Measurements from ENCODE around the gene PIK3R2. TPM values are rescaled to one million over a fixed set of nuclear protein-coding genes. Genes with fewer than 3 reads are reported as not detected.

PIK3R2 gene
- total and polyA plus RNA-seq, 2 of the 13 experiments (the other 11 are each of a cell fraction or from before 2014, with no cell fraction given) = 18.6 to 25.3 TPM

GRCh38 chr19:18109341-18109732 lies 43.6 kb upstream of the PIK3R2 start (continued):
- no peak for TF ChIP-seq CEBPZ (IDR thresholded peaks at IDR 0.05; ENCODE audit: low read length)
- peak; percentile 83; the same call in 1 of the 2 replicates for TF ChIP-seq HNF4G (IDR thresholded peaks at IDR 0.05; ENCODE audit: borderline replicate concordance, low read depth, low read length)
- TF ChIP-seq HNF4G (CRISPR knock-in tag; IDR thresholded peaks at IDR 0.05; ENCODE audit: borderline replicate concordance, low read depth) = peak; percentile 78
- TF ChIP-seq EEA1 (CRISPR knock-in tag; IDR thresholded peaks at IDR 0.05; ENCODE audit: borderline replicate concordance) = no peak
- TF ChIP-seq CREM (IDR thresholded peaks at IDR 0.05) = peak; percentile 20; the same call in 1 of the 2 replicates
- TF ChIP-seq CREM (CRISPR knock-in tag; IDR thresholded peaks at IDR 0.05) = no peak
- TF ChIP-seq GTF2F1 (IDR thresholded peaks at IDR 0.05; ENCODE audit: low read length) = no peak
- no peak for TF ChIP-seq ZBTB33 (CRISPR knock-in tag; IDR thresholded peaks at IDR 0.05)
- TF ChIP-seq ZNF234 (CRISPR knock-in tag; conservative IDR thresholded peaks at IDR 0.05) = no peak; the same call in 1 of the 2 replicates
- no peak; the same call in none of the 2 replicates for TF ChIP-seq ZNF589 (CRISPR knock-in tag; conservative IDR thresholded peaks at IDR 0.05)
- TF ChIP-seq HIVEP1 (CRISPR knock-in tag; IDR thresholded peaks at IDR 0.05) = no peak; the same call in 1 of the 2 replicates
- TF ChIP-seq ATAD3A (CRISPR knock-in tag; IDR thresholded peaks at IDR 0.05) = no peak
- no peak for TF ChIP-seq TBX2 (CRISPR knock-in tag; IDR thresholded peaks at IDR 0.05; ENCODE audit: borderline replicate concordance)
- TF ChIP-seq TIGD3 (CRISPR knock-in tag; IDR thresholded peaks at IDR 0.05; ENCODE audit: borderline replicate concordance) = peak; percentile 53; the same call in 1 of the 2 replicates
- 0 out of 2 replicates have a peak, but pooled peaks have one; percentile 22 for TF ChIP-seq ZNF703 (CRISPR knock-in tag; IDR thresholded peaks at IDR 0.05; ENCODE audit: borderline replicate concordance)
- peak; percentile 99 for TF ChIP-seq ZNF121 (CRISPR knock-in tag; IDR thresholded peaks at IDR 0.05)
- TF ChIP-seq ZNF768 (CRISPR knock-in tag; IDR thresholded peaks at IDR 0.05) = no peak
- no peak for TF ChIP-seq PHF5A (CRISPR knock-in tag; IDR thresholded peaks at IDR 0.05; ENCODE audit: low read depth, unreplicated experiment)
- TF ChIP-seq KMT2B (CRISPR knock-in tag; IDR thresholded peaks at IDR 0.05) = no peak
- TF ChIP-seq TEAD2 (CRISPR knock-in tag; IDR thresholded peaks at IDR 0.05) = no peak
- TF ChIP-seq FOXA1 (IDR thresholded peaks at IDR 0.05) = no peak
- TF ChIP-seq FOXA1 (CRISPR knock-in tag; IDR thresholded peaks at IDR 0.05) = no peak
- TF ChIP-seq ZNF747 (CRISPR knock-in tag; IDR thresholded peaks at IDR 0.05; ENCODE audit: borderline replicate concordance) = no peak
- no peak for TF ChIP-seq ZMAT5 (CRISPR knock-in tag; IDR thresholded peaks at IDR 0.05; ENCODE audit: borderline replicate concordance, low read depth)
- no peak for TF ChIP-seq CAMTA2 (CRISPR knock-in tag; IDR thresholded peaks at IDR 0.05; ENCODE audit: borderline replicate concordance)
- 0 out of 2 replicates have a peak, but pooled peaks have one; percentile 1 for TF ChIP-seq ZBTB38 (CRISPR knock-in tag; IDR thresholded peaks at IDR 0.05)
